Body of pancreas (tissue), 4 donors: ENCODE results near the gene PTPRN2. TPM values are rescaled to one million over a fixed set of nuclear protein-coding genes. Genes with fewer than 3 reads are reported as not detected.

Source experiments
- ATAC-seq: fragments of 150-250 bp; one replicate; pipeline ENCODE4 v1.9.1; 2016
- DNase-seq, 4 donors: peaks; one replicate each; pipeline ENCODE4 v3.0.0-alpha.2; 2019
- H3K27ac ChIP-seq, 4 donors: fragments of 200-600 bp; sonication (generic); 1 replicate in 3 of 4; 2 replicates in 1 of 4; pipeline versions ENCODE4 v1.5.1 to v1.6.1; 2016 to 2019; ENCODE audit warnings: mild to moderate bottlenecking in 1 of 4, mixed read lengths in 1 of 4, moderate library complexity in 1 of 4
- H3K27me3 ChIP-seq, 2 donors: fragments of 200-600 bp; sonication (generic); one replicate each; pipeline ENCODE4 v1.6.0; 2016; ENCODE audit warnings: mild to moderate bottlenecking in 1 of 2
- H3K36me3 ChIP-seq, 2 donors: fragments of 200-600 bp; sonication (generic); replicated peaks in 1 of 2; 2 replicates each; pipeline ENCODE4 v1.5.1; 2016; ENCODE audit warnings: low read depth in 2 of 2; ENCODE audit not compliant: insufficient read depth in 1 of 2
- H3K4me1 ChIP-seq: fragments of 200-600 bp; sonication (generic); one replicate; pipeline ENCODE4 v1.6.0; 2016
- H3K4me3 ChIP-seq, 2 donors: fragments of 200-600 bp; sonication (generic); 1 replicate in 1 of 2; 2 replicates in 1 of 2; pipeline ENCODE4 v1.5.1; 2016 to 2019
- H3K9me3 ChIP-seq, 3 donors: fragments of 200-600 bp; sonication (generic); 1 replicate in 2 of 3; 2 replicates in 1 of 3; pipeline ENCODE4 v1.5.1; 2016
- POLR2A ChIP-seq, 3 donors: fragments of 450-650 bp; IDR thresholded peaks; one replicate each; pipeline ENCODE4 v1.6.1; 2016; ENCODE audit warnings: antibody characterized with exemption in 3 of 3, mild to moderate bottlenecking in 2 of 3
- WGBS, 2 donors: methylation state at CpG; one replicate each; pipeline ENCODE4 v1.1.5; 2017; 5-methylcytosine and 5-hydroxymethylcytosine counted together
- intact Hi-C: fragments of 100-400 bp; cut with DNase I; formaldehyde crosslinking; loops from one replicate; pipeline ENCODE4 v1.15.1; 2023
- total RNA-seq, 2 donors: library from RNA; depleted of rRNA; stranded (reverse); fragments of >200 nt; gene quantifications; one replicate each; pipeline ENCODE4 v1.1.0, GENCODE V29; 2016
- TF ChIP-seq, protein P1 (sequence below), 7 experiments: fragments of 450-650 bp in 4 of 7; fragments of 200-600 bp in 3 of 7; sonication (generic) in 3 of 7; IDR thresholded peaks; one replicate each; pipeline ENCODE4 v1.5.1; 2016 to 2019; ENCODE audit warnings: antibody characterized with exemption in 7 of 7

The PTPRN2 gene
- total RNA-seq, 2 donors from 2014 or later: 31.6 to 76.1 TPM

DNA sequence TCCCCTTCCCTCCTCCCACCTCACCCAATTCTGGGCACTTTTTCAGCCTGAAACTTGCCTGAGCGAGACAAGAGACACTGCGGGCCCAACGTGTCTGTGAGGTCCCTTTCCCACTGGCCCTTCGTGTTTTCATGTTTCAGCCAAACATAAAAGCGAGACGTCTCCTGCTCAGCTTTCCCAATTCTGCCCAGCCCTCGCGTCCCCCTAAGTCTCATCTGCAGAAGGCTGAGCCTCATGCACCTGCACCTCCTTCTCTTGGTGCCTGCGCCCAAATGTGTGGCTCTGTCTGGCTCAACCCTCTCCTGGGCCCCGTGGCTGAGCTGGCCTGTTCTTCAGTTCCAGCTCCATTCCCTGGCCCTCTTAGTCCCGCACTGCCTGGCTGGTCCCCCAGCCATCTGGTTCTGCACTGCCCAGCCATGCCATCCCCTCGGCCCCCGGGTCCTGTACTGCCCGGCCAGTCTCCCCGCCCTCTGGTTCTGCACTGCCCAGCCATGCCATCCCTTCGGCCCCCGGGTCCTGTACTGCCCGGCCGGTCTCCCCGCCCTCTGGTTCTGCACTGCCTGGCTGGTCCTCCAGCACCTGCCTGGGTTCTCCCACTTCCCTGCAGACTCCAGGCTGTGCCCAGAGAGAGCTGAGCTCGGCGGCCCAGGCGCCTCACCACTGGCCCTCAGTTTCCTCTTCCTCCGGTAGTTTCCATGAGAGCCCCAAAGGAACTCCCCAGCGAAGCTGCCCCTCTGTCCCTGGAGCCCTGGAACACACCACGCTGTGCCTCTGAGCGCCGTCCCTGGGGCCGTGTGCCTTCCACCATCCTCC, 1026.7 kb downstream of the PTPRN2 start:
- no peak for DNase-seq
- no peak overlapping the region for H3K4me3 ChIP-seq
- WGBS, 2 donors: 92 to 97% methylated on average over 29 of the region's 29 CpGs
- no peaks in the 10 kb centered on the region for H3K4me1 ChIP-seq
- no peaks in the 10 kb centered on the region for H3K36me3 ChIP-seq
- no peaks in the 10 kb centered on the region for H3K9me3 ChIP-seq
- no peak overlapping the region for H3K27ac ChIP-seq
- ATAC-seq: no peak
- no peaks in the 10 kb centered on the region for H3K27me3 ChIP-seq
- TF ChIP-seq, protein P1, sequence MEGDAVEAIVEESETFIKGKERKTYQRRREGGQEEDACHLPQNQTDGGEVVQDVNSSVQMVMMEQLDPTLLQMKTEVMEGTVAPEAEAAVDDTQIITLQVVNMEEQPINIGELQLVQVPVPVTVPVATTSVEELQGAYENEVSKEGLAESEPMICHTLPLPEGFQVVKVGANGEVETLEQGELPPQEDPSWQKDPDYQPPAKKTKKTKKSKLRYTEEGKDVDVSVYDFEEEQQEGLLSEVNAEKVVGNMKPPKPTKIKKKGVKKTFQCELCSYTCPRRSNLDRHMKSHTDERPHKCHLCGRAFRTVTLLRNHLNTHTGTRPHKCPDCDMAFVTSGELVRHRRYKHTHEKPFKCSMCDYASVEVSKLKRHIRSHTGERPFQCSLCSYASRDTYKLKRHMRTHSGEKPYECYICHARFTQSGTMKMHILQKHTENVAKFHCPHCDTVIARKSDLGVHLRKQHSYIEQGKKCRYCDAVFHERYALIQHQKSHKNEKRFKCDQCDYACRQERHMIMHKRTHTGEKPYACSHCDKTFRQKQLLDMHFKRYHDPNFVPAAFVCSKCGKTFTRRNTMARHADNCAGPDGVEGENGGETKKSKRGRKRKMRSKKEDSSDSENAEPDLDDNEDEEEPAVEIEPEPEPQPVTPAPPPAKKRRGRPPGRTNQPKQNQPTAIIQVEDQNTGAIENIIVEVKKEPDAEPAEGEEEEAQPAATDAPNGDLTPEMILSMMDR (IDR thresholded peaks at IDR 0.05): no peak
- TF ChIP-seq POLR2A (IDR thresholded peaks at IDR 0.05): no peak
- intact Hi-C loops: no loop called here

- intact Hi-C loops: no loop called here
- Histone ChIP-seq H3K36me3 (no peaks in the 10 kb centered on the region), H3K4me3 (no peak overlapping the region), H3K27ac (no peak overlapping the region), H3K9me3 (no peaks in the 10 kb centered on the region), H3K4me1 (no peaks in the 10 kb centered on the region), H3K27me3 (no peaks in the 10 kb centered on the region)
- DNase-seq (no peak), ATAC-seq (no peak)
- TF ChIP-seq, protein P1 (IDR thresholded peaks at IDR 0.05): no peak
- TF ChIP-seq POLR2A (IDR thresholded peaks at IDR 0.05): no peak
- 87 to 91% methylated on average over 10 to 20 of the region's 20 CpGs for WGBS, 2 donors
These were observed 1027.4 kb downstream of the PTPRN2 start for GRCh38 chr7:157560258-157560654.

DNA sequence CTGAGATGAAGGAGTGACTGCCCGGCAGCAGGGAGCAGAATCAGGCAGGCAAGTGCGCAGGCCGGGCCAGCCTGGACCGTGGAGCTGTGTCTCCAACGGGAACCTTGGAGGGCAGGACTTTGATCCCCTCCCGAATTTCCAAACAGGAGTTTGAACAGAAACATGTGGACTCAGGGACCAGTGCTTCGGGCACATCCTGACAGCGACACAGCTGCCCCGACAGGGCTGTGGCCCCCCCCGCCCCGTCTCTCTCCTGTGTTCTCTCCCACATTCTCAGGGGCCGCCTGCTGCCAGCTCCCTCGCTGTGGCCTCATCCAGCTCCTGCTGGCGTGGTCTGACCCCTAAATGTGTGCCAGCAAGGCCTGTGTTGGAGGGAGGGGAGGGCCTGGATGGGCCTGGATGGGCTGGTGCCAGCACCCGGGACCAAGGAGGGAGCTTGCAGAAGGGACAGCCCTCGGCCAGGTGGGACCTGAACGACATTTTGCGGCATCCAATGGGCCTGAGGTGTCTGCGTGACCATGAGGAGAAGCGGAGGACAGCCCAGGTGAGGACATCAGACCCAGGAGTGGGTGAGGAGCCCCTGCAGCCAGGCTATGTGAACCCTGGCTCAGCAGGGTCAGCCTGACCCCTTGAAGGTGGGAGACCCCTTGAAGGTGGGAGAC, 1027.9 kb downstream of the PTPRN2 start:
- WGBS, 2 donors: 84 to 86% methylated on average over 13 to 20 of the region's 20 CpGs
- DNase-seq: peak in 1 of 4 donors; percentile 8
- Histone ChIP-seq H3K9me3 (no peaks in the 10 kb centered on the region), H3K27ac (no peak overlapping the region), H3K27me3 (no peaks in the 10 kb centered on the region), H3K36me3 (no peaks in the 10 kb centered on the region), H3K4me1 (no peaks in the 10 kb centered on the region), H3K4me3 (no peak overlapping the region)
- no peak for TF ChIP-seq POLR2A (IDR thresholded peaks at IDR 0.05)
- TF ChIP-seq, protein P1 (IDR thresholded peaks at IDR 0.05): no peak
- no peak for ATAC-seq
- intact Hi-C loops: no loop called here

- peak in 1 of 4 donors; percentile 10 for DNase-seq
These were observed 1028.6 kb downstream of the PTPRN2 start for GRCh38 chr7:157558875-157559595.

More at GRCh38 chr7:157558875-157559595, 1028.6 kb downstream of the PTPRN2 start:
- Histone ChIP-seq H3K27me3 (no peaks in the 10 kb centered on the region), H3K4me3 (no peak overlapping the region), H3K36me3 (no peaks in the 10 kb centered on the region), H3K27ac (no peak overlapping the region), H3K9me3 (no peaks in the 10 kb centered on the region), H3K4me1 (no peaks in the 10 kb centered on the region)
- WGBS, 2 donors: 85 to 89% methylated on average over 25 to 27 of the region's 27 CpGs
- ATAC-seq: no peak
- TF ChIP-seq, protein P1 (IDR thresholded peaks at IDR 0.05): no peak
- no peak for TF ChIP-seq POLR2A (IDR thresholded peaks at IDR 0.05)
- intact Hi-C loops: no loop called here
